Adrenal gland (tissue), 12 donors: Measurements from ENCODE around the gene NOX4. TPM values are rescaled to one million over a fixed set of nuclear protein-coding genes. Genes with fewer than 3 reads are reported as not detected.

Source experiments
- DNase-seq, 7 donors: peaks; one replicate each; pipeline ENCODE4 v3.0.0-alpha.2; 2019 to 2020
- H3K27ac ChIP-seq, 5 donors: fragments of 200-600 bp; sonication (generic) in 4 of 5; 1 replicate in 3 of 5; 2 replicates in 2 of 5; pipeline versions ENCODE4 v1.5.1 to v1.8.0; 2016 to 2020; ENCODE audit warnings: mild to moderate bottlenecking in 1 of 5
- H3K27me3 ChIP-seq: fragments of 200-600 bp; 2 replicates; pipeline ENCODE4 v1.8.0; 2021
- H3K36me3 ChIP-seq, 2 donors: fragments of 200-600 bp; replicated peaks in 1 of 2; 1 replicate in 1 of 2; 2 replicates in 1 of 2; pipeline versions ENCODE4 v1.5.1 to v1.8.0; 2018 to 2022
- H3K4me1 ChIP-seq, 2 donors: fragments of 200-600 bp; replicated peaks in 1 of 2; 1 replicate in 1 of 2; 2 replicates in 1 of 2; pipeline versions ENCODE4 v1.5.1 to v1.8.0; 2018 to 2021
- H3K4me3 ChIP-seq, 4 donors: fragments of 200-600 bp; sonication (generic) in 3 of 4; one replicate each; pipeline ENCODE4 v1.5.1; 2016 to 2018
- H3K9me3 ChIP-seq, 3 donors: fragments of 200-600 bp; sonication (generic) in 1 of 3; replicated peaks in 1 of 3; 1 replicate in 2 of 3; 2 replicates in 1 of 3; pipeline versions ENCODE4 v1.5.1 to v1.8.0; 2016 to 2021
- CTCF ChIP-seq, 6 experiments: fragments of 450-650 bp in 4 of 6; fragments of 200-600 bp in 2 of 6; sonication (generic) in 1 of 6; IDR thresholded peaks; 1 replicate in 5 of 6; 2 replicates in 1 of 6; pipeline versions ENCODE4 v1.5.1 to v1.8.0; 2016 to 2021; ENCODE audit warnings: antibody characterized with exemption in 6 of 6, mild to moderate bottlenecking in 2 of 6, moderate library complexity in 1 of 6
- POLR2A ChIP-seq, 2 donors: fragments of 450-650 bp; IDR thresholded peaks; one replicate each; pipeline ENCODE4 v1.6.1; 2017; ENCODE audit warnings: antibody characterized with exemption in 2 of 2, mild to moderate bottlenecking in 2 of 2, moderate library complexity in 1 of 2
- WGBS, 4 donors: extraction: QIAGEN DNeasy Blood & Tissue Kit in 2 of 4; methylation state at CpG; one replicate each; pipeline versions ENCODE4 v1.1.5 to v1.1.7; 2013 to 2017; 5-methylcytosine and 5-hydroxymethylcytosine counted together
- intact Hi-C, 2 donors: fragments of 100-400 bp; cut with DNase I; formaldehyde crosslinking; loops; one replicate each; pipeline versions ENCODE4 v1.14.1 to v1.15.0; 2022 to 2023
- polyA plus RNA-seq, 3 donors: library from polyadenylated mRNA; stranded (reverse); fragments of 200-250 nt in 2 of 3; fragments of 350-450 nt in 1 of 3; fragmentation: Illumina TruSeq in 1 of 3; extraction: RNeasy Lipid Tissue Mini Kit (QIAGEN cat#74804) in 1 of 3; gene quantifications; one replicate each; pipeline ENCODE4 v1.2.3, GENCODE V29; 2013 to 2014
- total RNA-seq, 9 donors: library from RNA; depleted of rRNA in 4 of 9; stranded (reverse); fragments of >200 nt in 4 of 9; fragments of 120-200 nt in 1 of 9; fragmentation: NEBNext Ultra II Directional in 1 of 9; extraction: Animal tissue kit (Norgen Biotek cat#: 25700) in 1 of 9; gene quantifications; one replicate each; pipeline versions ENCODE4 v1.1.0 to v1.2.4, GENCODE V29; 2013 to 2023
- donor health status: healthy with polysubstance abuse.
- donor health status: Bipolar disorder and iron deficiency.
- donor health status: DM: yes; HTN: yes; CAD: no.
- donor health status: DM: no; HTN: no; CAD: no.
- donor health status: DM: no; HTN: no; CAD: no.
- donor health status: DM: yes; HTN: yes; CAD: no.

NOX4 gene
- total and polyA plus RNA-seq, 12 donors = 0.14 to 8.8 (median 0.81) TPM; not detected in 1

DNA sequence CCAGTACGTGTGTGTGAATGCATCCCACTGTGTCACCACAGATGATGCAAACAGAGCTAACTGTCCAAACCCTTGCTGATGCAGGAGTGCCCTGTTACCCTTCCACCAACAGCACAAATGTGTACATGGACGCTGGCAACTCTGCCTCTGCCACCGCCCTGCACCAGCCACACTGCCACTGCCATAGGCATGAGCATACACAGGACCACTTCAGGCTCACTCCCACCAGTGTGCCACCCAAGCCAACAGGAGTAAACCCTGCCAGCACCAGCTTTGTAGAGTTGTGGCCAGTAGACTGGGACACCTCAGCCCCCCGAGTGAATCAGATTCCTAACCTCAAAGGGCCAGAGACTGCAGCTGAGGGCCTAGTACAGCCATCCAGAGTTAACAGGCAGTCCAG is 34.0 kb downstream of the NOX4 start:
- no peak for TF ChIP-seq CTCF (IDR thresholded peaks at IDR 0.05)
- TF ChIP-seq POLR2A (IDR thresholded peaks at IDR 0.05) = no peak
- Histone ChIP-seq H3K4me1 (no peaks in the 10 kb centered on the region), H3K27me3 (no peaks in the 10 kb centered on the region), H3K9me3 (no peaks in the 10 kb centered on the region), H3K4me3 (no peak overlapping the region), H3K27ac (no peak overlapping the region), H3K36me3 (no peaks in the 10 kb centered on the region)
- no peak for DNase-seq
- WGBS, 4 donors = 76 to 88% (median 86%) methylated on average over 4 of the region's 4 CpGs; no CpG with 5 or more reads in 1 of the 4 donors
- intact Hi-C loops = no loop called here

GRCh38 chr11:89456681-89457080 is 34.5 kb downstream of the NOX4 start:
- Histone ChIP-seq H3K27me3 (no peaks in the 10 kb centered on the region), H3K4me3 (no peak overlapping the region), H3K9me3 (no peaks in the 10 kb centered on the region), H3K36me3 (no peaks in the 10 kb centered on the region), H3K4me1 (no peaks in the 10 kb centered on the region), H3K27ac (no peak overlapping the region)
- no peak for DNase-seq
- WGBS, 4 donors = 68 to 76% (median 71%) methylated on average over 2 of the region's 2 CpGs; no CpG with 5 or more reads in 1 of the 4 donors
- TF ChIP-seq CTCF (IDR thresholded peaks at IDR 0.05) (no peak), POLR2A (IDR thresholded peaks at IDR 0.05) (no peak)
- intact Hi-C loops = no loop called here

- Histone ChIP-seq H3K4me3 (no peak overlapping the region), H3K36me3 (no peaks in the 10 kb centered on the region), H3K27me3 (no peaks in the 10 kb centered on the region), H3K9me3 (no peaks in the 10 kb centered on the region), H3K27ac (no peak overlapping the region), H3K4me1 (no peaks in the 10 kb centered on the region)
- intact Hi-C loops = no loop called here
- DNase-seq = no peak
- no peak for TF ChIP-seq POLR2A (IDR thresholded peaks at IDR 0.05)
- TF ChIP-seq CTCF (IDR thresholded peaks at IDR 0.05) = no peak
- 62 to 70% (median 67%) methylated on average over 3 of the region's 3 CpGs for WGBS, 4 donors
Observed at GRCh38 chr11:89452780-89453179, 38.4 kb downstream of the NOX4 start.

GRCh38 chr11:89447845-89448244 is 43.3 kb downstream of the NOX4 start:
- DNase-seq = no peak
- Histone ChIP-seq H3K4me3 (no peak overlapping the region), H3K9me3 (no peaks in the 10 kb centered on the region), H3K4me1 (no peaks in the 10 kb centered on the region), H3K27ac (no peak overlapping the region), H3K36me3 (no peaks in the 10 kb centered on the region), H3K27me3 (no peaks in the 10 kb centered on the region)
- intact Hi-C loops = no loop called here
- TF ChIP-seq POLR2A (IDR thresholded peaks at IDR 0.05) (no peak), CTCF (IDR thresholded peaks at IDR 0.05) (no peak)
